CD14-positive monocyte (primary cell): ENCODE data around the gene INO80C. TPM values are rescaled to one million over a fixed set of nuclear protein-coding genes. Genes with fewer than 3 reads are reported as not detected.

Source experiments
- DNase-seq, 3 donors: peaks; one replicate each; pipeline ENCODE4 v3.0.0-alpha.2; 2011 to 2022
- H2AFZ ChIP-seq: 2 replicates; pipeline ENCODE4 v1.6.0; 2012; ENCODE audit warnings: mild to moderate bottlenecking, low read depth, low read length, inconsistent platforms; ENCODE audit not compliant: insufficient read depth, poor library complexity, severe bottlenecking
- H3K27ac ChIP-seq, 2 donors: 1 replicate in 1 of 2; 2 replicates in 1 of 2; pipeline ENCODE4 v1.5.1; 2012 to 2013; ENCODE audit warnings: low read length in 2 of 2, control low read depth in 1 of 2, inconsistent platforms in 1 of 2, low read depth in 1 of 2, mild to moderate bottlenecking in 1 of 2
- H3K27me3 ChIP-seq, 2 donors: one replicate each; pipeline versions ENCODE4 v1.6.0 to v1.6.1; 2011 to 2013; ENCODE audit warnings: low read length in 2 of 2; ENCODE audit not compliant: control insufficient read depth in 2 of 2, insufficient read depth in 2 of 2
- H3K36me3 ChIP-seq, 2 donors: replicated peaks in 1 of 2; 1 replicate in 1 of 2; 2 replicates in 1 of 2; pipeline versions ENCODE4 v1.5.1 to v1.6.1; 2012 to 2013; ENCODE audit warnings: low read length in 2 of 2, control low read depth in 1 of 2, inconsistent platforms in 1 of 2, mild to moderate bottlenecking in 1 of 2; ENCODE audit not compliant: insufficient read depth in 2 of 2, control insufficient read depth in 1 of 2
- H3K4me1 ChIP-seq, 2 donors: 1 replicate in 1 of 2; 2 replicates in 1 of 2; pipeline versions ENCODE4 v1.5.1 to v1.6.1; 2012 to 2013; ENCODE audit warnings: low read length in 2 of 2, control low read depth in 1 of 2, inconsistent platforms in 1 of 2, mild to moderate bottlenecking in 1 of 2, moderate library complexity in 1 of 2; ENCODE audit not compliant: insufficient read depth in 2 of 2, control insufficient read depth in 1 of 2
- H3K4me2 ChIP-seq: replicated peaks from 2 replicates; pipeline ENCODE3; 2012; ENCODE audit warnings: low read length, moderate library complexity, mild to moderate bottlenecking; ENCODE audit not compliant: poor library complexity, severe bottlenecking; ENCODE audit errors: extremely low read depth
- H3K4me3 ChIP-seq, 3 experiments: fragments of 200-600 bp in 1 of 3; sonication (generic) in 1 of 3; replicated peaks in 1 of 3; 1 replicate in 2 of 3; 2 replicates in 1 of 3; pipeline ENCODE4 v1.5.1; 2011 to 2013; ENCODE audit warnings: low read length in 3 of 3, mild to moderate bottlenecking in 3 of 3, control low read depth in 2 of 3, low read depth in 2 of 3, inconsistent platforms in 1 of 3, moderate library complexity in 1 of 3
- H3K79me2 ChIP-seq: 2 replicates; pipeline ENCODE4 v1.6.0; 2012; ENCODE audit warnings: mild to moderate bottlenecking, control low read depth, inconsistent platforms, low read length, moderate library complexity; ENCODE audit not compliant: insufficient read depth
- H3K9ac ChIP-seq: 2 replicates; pipeline ENCODE4 v1.6.0; 2017; ENCODE audit warnings: low read length, mild to moderate bottlenecking; ENCODE audit not compliant: insufficient read depth, poor library complexity, severe bottlenecking
- H3K9me3 ChIP-seq, 2 donors: replicated peaks in 1 of 2; 1 replicate in 1 of 2; 2 replicates in 1 of 2; pipeline versions ENCODE4 v1.5.1 to v1.6.1; 2012 to 2013; ENCODE audit warnings: low read length in 2 of 2, control low read depth in 1 of 2; ENCODE audit not compliant: control insufficient read depth in 1 of 2, insufficient read depth in 1 of 2
- H4K20me1 ChIP-seq: 2 replicates; pipeline ENCODE4 v1.6.0; 2012; ENCODE audit warnings: mild to moderate bottlenecking, low read length, control low read depth, moderate library complexity; ENCODE audit not compliant: insufficient read depth
- H3K27ac Mint-ChIP-seq, 7 donors: one replicate each; pipeline ENCODE4 v1.8.0; 2020; ENCODE audit warnings: mild to moderate bottlenecking in 7 of 7, mixed read lengths in 7 of 7, moderate library complexity in 6 of 7, inconsistent platforms in 2 of 7
- H3K27me3 Mint-ChIP-seq, 3 donors: one replicate each; pipeline ENCODE4 v1.8.0; 2021 to 2022; ENCODE audit warnings: low read depth in 3 of 3, mild to moderate bottlenecking in 3 of 3, mixed read lengths in 3 of 3, moderate library complexity in 3 of 3, inconsistent platforms in 1 of 3
- H3K36me3 Mint-ChIP-seq, 2 donors: one replicate each; pipeline ENCODE4 v1.8.0; 2020; ENCODE audit warnings: mixed read lengths in 2 of 2, inconsistent platforms in 1 of 2, mild to moderate bottlenecking in 1 of 2
- H3K4me1 Mint-ChIP-seq: one replicate; pipeline ENCODE4 v1.8.0; 2020; ENCODE audit warnings: mild to moderate bottlenecking, mixed read lengths
- H3K4me3 Mint-ChIP-seq, 2 donors: one replicate each; pipeline ENCODE4 v1.8.0; 2020; ENCODE audit warnings: mild to moderate bottlenecking in 2 of 2, mixed read lengths in 2 of 2, moderate library complexity in 1 of 2
- H3K9me3 Mint-ChIP-seq, 7 donors: one replicate each; pipeline ENCODE4 v1.8.0; 2020 to 2022; ENCODE audit warnings: mixed read lengths in 7 of 7, mild to moderate bottlenecking in 6 of 7, moderate library complexity in 6 of 7, inconsistent platforms in 2 of 7
- WGBS: methylation state at CpG from one replicate; pipeline ENCODE4 v1.1.5; 2013; ENCODE audit warnings: missing lambda C conversion rate; ENCODE audit not compliant: insufficient coverage; 5-methylcytosine and 5-hydroxymethylcytosine counted together
- intact Hi-C, 2 donors: fragments of 100-400 bp; cut with micrococcal nuclease; formaldehyde crosslinking; loops; one replicate each; pipeline versions ENCODE4 v1.15.0 to v1.15.1; 2023
- polyA plus RNA-seq, 3 donors: library from polyadenylated mRNA; depleted of rRNA in 1 of 3; unstranded in 2 of 3; stranded (reverse) in 1 of 3; fragments of 300-500 nt in 2 of 3; fragments of >200 nt in 1 of 3; fragmentation: Illumina TruSeq in 2 of 3; gene quantifications; 1 replicate in 2 of 3; 2 replicates in 1 of 3; pipeline ENCODE4 v1.2.3, GENCODE V29; 2012 to 2021
- TF ChIP-seq, protein P1 (sequence below): fragments of 200-600 bp; IDR thresholded peaks from one replicate; pipeline ENCODE4 v1.8.0; 2022; ENCODE audit warnings: antibody characterized with exemption, mild to moderate bottlenecking

INO80C gene
- polyA plus RNA-seq, 3 donors: 17.7 to 27.9 (median 22.3) TPM

DNA sequence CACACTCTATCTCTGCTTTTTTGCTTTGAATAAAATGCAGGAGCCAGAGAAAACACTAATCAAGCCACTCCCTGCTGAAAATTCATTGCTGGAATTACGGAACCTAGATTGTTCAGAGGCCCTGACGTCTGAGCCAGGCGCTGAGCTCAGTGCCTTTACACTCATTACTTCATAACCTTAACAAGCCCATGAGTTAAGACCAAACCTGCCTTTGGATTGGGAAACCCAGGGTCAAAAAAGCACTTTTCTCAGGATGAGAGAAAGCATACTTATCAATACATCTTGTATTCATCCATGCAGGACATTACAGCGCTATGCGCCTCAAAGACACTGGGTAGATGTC lies 762 bp downstream of the INO80C start:
- Histone ChIP-seq H4K20me1 (no peaks in the 10 kb centered on the region), H2AFZ (peak overlapping the region; percentile 69), H3K36me3 (no peaks in the 10 kb centered on the region), H3K9me3 (no peaks in the 10 kb centered on the region), H3K79me2 (peaks cover 39% of the 10 kb centered on the region), H3K27me3 (no peaks in the 10 kb centered on the region), H3K9ac (peak overlapping the region; percentile 93), H3K4me1 (peaks cover 42 to 50% of the 10 kb centered on the region in 2 donors), H3K27ac (peak overlapping the region; percentile 92 to 98), H3K4me2 (peak overlapping the region; percentile 80), H3K4me3 (peak overlapping the region; percentile 56 to 83 (median 72))
- Mint-ChIP-seq H3K27ac (peak overlapping the region; percentile 96 to 100 (median 100)), H3K9me3 (peaks cover 0 to 2% (median 0%) of the 10 kb centered on the region in 7 donors), H3K27me3 (peaks cover 0 to 5% (median 3%) of the 10 kb centered on the region in 3 donors), H3K4me1 (peaks cover 56% of the 10 kb centered on the region), H3K36me3 (peaks cover 5 to 8% of the 10 kb centered on the region in 2 donors), H3K4me3 (peak overlapping the region; percentile 95 to 98)
- intact Hi-C loops: loop anchor here (5.0 to 10.0 kb wide), 5 partner anchors 85 to 252 kb away; partner anchors contain the start of genes GALNT1 (in 1 of the 2), ZNF24 (in 1 of the 2) and ZNF397 (in 1 of the 2)
- DNase-seq: peak in 1 of 3 donors; percentile 26
- TF ChIP-seq, protein P1, sequence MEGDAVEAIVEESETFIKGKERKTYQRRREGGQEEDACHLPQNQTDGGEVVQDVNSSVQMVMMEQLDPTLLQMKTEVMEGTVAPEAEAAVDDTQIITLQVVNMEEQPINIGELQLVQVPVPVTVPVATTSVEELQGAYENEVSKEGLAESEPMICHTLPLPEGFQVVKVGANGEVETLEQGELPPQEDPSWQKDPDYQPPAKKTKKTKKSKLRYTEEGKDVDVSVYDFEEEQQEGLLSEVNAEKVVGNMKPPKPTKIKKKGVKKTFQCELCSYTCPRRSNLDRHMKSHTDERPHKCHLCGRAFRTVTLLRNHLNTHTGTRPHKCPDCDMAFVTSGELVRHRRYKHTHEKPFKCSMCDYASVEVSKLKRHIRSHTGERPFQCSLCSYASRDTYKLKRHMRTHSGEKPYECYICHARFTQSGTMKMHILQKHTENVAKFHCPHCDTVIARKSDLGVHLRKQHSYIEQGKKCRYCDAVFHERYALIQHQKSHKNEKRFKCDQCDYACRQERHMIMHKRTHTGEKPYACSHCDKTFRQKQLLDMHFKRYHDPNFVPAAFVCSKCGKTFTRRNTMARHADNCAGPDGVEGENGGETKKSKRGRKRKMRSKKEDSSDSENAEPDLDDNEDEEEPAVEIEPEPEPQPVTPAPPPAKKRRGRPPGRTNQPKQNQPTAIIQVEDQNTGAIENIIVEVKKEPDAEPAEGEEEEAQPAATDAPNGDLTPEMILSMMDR: no peak
- 10% methylated on average over 2 of the region's 5 CpGs for WGBS

DNA sequence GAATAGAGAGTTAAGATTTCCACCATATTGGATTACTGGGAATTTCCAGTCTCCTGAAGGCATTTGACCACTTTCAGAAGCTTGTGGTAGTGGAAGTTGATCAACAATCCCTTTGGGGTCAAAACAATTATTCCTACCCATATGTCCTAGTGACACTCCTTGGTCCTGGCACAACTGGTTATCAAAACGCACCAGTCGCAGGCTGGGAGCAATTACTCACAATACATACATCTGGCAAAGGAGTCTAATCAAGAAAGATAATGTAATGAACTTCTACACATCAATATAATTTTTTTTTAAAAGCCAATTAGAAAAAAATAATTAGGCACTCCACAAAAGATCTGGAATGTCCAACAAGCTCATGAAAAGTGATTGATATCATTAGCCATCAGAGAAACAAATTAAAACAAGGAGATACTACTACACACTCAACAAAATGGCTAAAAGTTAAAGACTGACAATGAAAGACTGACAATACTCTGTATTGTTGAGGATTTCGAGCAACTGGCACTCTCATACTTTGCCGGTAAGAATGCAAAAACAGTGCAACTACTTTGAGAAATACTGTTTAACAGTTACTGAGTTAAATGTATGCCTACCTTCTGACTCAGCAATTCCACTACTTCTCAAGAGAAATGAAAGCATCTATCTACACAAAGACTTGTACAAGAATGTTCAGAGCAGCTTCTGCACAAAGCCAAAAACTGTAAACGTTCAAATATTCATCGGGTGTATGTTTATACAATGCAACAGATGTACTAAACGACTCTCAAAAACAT lies 2.0 kb downstream of the INO80C start:
- Histone ChIP-seq H3K4me2 (no peak overlapping the region), H3K36me3 (no peaks in the 10 kb centered on the region), H3K4me3 (peak overlapping the region in 1 of 3 experiments; percentile 83), H3K4me1 (peaks cover 31 to 50% of the 10 kb centered on the region in 2 donors), H3K27ac (peak overlapping the region in 1 of 2 donors; percentile 98), H2AFZ (no peak overlapping the region), H3K9ac (no peak overlapping the region), H3K9me3 (no peaks in the 10 kb centered on the region), H3K27me3 (no peaks in the 10 kb centered on the region), H4K20me1 (peaks cover 4% of the 10 kb centered on the region), H3K79me2 (peaks cover 43% of the 10 kb centered on the region)
- peak in 1 of 3 donors; percentile 18 for DNase-seq
- intact Hi-C loops: loop anchor here (5.0 to 10.0 kb wide), 5 partner anchors 87 to 251 kb away; partner anchors contain the start of genes GALNT1 (in 1 of the 2), ZNF24 (in 1 of the 2) and ZNF397 (in 1 of the 2)
- no CpG with 5 or more reads among the region's 7 CpGs for WGBS
- H3K27ac Mint-ChIP-seq: peak overlapping the region in 2 of 7 donors; percentile 19 to 55
- TF ChIP-seq, protein P1: no peak
- no peak overlapping the region for H3K4me3 Mint-ChIP-seq
- no peaks in the 10 kb centered on the region for H3K9me3 Mint-ChIP-seq
- H3K36me3 Mint-ChIP-seq: peaks cover 5 to 8% of the 10 kb centered on the region in 2 donors
- peaks cover 55% of the 10 kb centered on the region for H3K4me1 Mint-ChIP-seq
- H3K27me3 Mint-ChIP-seq: peaks cover 0 to 7% (median 3%) of the 10 kb centered on the region in 3 donors
